Testis (tissue), 2 donors: Measurements from ENCODE around the gene SLC28A1.

Experiments
- CTCF ChIP-seq, 3 experiments: fragments of 450-650 bp in 2 of 3; fragments of 200-600 bp in 1 of 3; sonication (generic) in 1 of 3; IDR thresholded peaks; one replicate each; pipeline ENCODE4 v1.5.1; 2016 to 2019; ENCODE audit warnings: antibody characterized with exemption in 3 of 3, mild to moderate bottlenecking in 2 of 3, moderate library complexity in 1 of 3
- POLR2A ChIP-seq: fragments of 450-650 bp; IDR thresholded peaks from one replicate; pipeline ENCODE4 v1.6.1; 2017; ENCODE audit warnings: antibody characterized with exemption, mild to moderate bottlenecking, moderate library complexity

GRCh38 chr15:84876269-84876668 is 8.2 kb upstream of the SLC28A1 start:
- TF ChIP-seq CTCF (IDR thresholded peaks at IDR 0.05) (no peak), POLR2A (no peak)
